ENCODE measurements around the gene CELF6.

The CELF6 gene

GRCh38 chr15:72319985-72320671 is at the start of gene CELF6:
CELF6 (minus strand) TSS chr15:72320157; CDS start chr15:72319874, 283 bp downstream.
- in situ Hi-C loops (cut with MboI; ENCODE audit: low sequenced_read_pairs): no loop called here

- in situ Hi-C loops (cut with MboI; ENCODE audit: low sequenced_read_pairs): no loop called here
Observed at GRCh38 chr15:72368899-72369298, 48.9 kb upstream of the CELF6 start.

GRCh38 chr15:72368325-72368724 is 48.4 kb upstream of the CELF6 start:
- in situ Hi-C loops (cut with MboI; ENCODE audit: low sequenced_read_pairs): no loop called here

GRCh38 chr15:72365844-72366243 is 45.9 kb upstream of the CELF6 start:
- in situ Hi-C loops (cut with MboI; ENCODE audit: low sequenced_read_pairs): no loop called here

GRCh38 chr15:72361176-72361575 is 41.2 kb upstream of the CELF6 start:
- in situ Hi-C loops (cut with MboI; ENCODE audit: low sequenced_read_pairs): no loop called here

- in situ Hi-C loops (cut with MboI; ENCODE audit: low sequenced_read_pairs): no loop called here
Observed at GRCh38 chr15:72358650-72359171, 38.8 kb upstream of the CELF6 start.

GRCh38 chr15:72358121-72358520 is 38.2 kb upstream of the CELF6 start:
- in situ Hi-C loops (cut with MboI; ENCODE audit: low sequenced_read_pairs): no loop called here

- in situ Hi-C loops (cut with MboI; ENCODE audit: low sequenced_read_pairs): no loop called here
Observed at GRCh38 chr15:72354496-72354895, 34.5 kb upstream of the CELF6 start.

GRCh38 chr15:72353266-72353665 is 33.3 kb upstream of the CELF6 start:
- in situ Hi-C loops (cut with MboI; ENCODE audit: low sequenced_read_pairs): no loop called here

- in situ Hi-C loops (cut with MboI; ENCODE audit: low sequenced_read_pairs): no loop called here
Observed at GRCh38 chr15:72345806-72346205, 25.8 kb upstream of the CELF6 start.

- in situ Hi-C loops (cut with MboI; ENCODE audit: low sequenced_read_pairs): no loop called here
Observed at GRCh38 chr15:72345280-72345679, 25.3 kb upstream of the CELF6 start.

GRCh38 chr15:72344602-72345001 is 24.6 kb upstream of the CELF6 start:
- in situ Hi-C loops (cut with MboI; ENCODE audit: low sequenced_read_pairs): no loop called here

GRCh38 chr15:72342385-72342784 is 22.4 kb upstream of the CELF6 start:
- in situ Hi-C loops (cut with MboI; ENCODE audit: low sequenced_read_pairs): no loop called here

GRCh38 chr15:72341361-72341760 is 21.4 kb upstream of the CELF6 start:
- in situ Hi-C loops (cut with MboI; ENCODE audit: low sequenced_read_pairs): no loop called here

- in situ Hi-C loops (cut with MboI; ENCODE audit: low sequenced_read_pairs): no loop called here
Observed at GRCh38 chr15:72340366-72340765, 20.4 kb upstream of the CELF6 start.

GRCh38 chr15:72339777-72340177 is 19.8 kb upstream of the CELF6 start:
- in situ Hi-C loops (cut with MboI; ENCODE audit: low sequenced_read_pairs): no loop called here

GRCh38 chr15:72338617-72339321 is 18.8 kb upstream of the CELF6 start:
- in situ Hi-C loops (cut with MboI; ENCODE audit: low sequenced_read_pairs): no loop called here

- in situ Hi-C loops (cut with MboI; ENCODE audit: low sequenced_read_pairs): no loop called here
Observed at GRCh38 chr15:72338148-72338547, 18.2 kb upstream of the CELF6 start.

GRCh38 chr15:72334842-72335241 is 14.9 kb upstream of the CELF6 start:
- in situ Hi-C loops (cut with MboI; ENCODE audit: low sequenced_read_pairs): no loop called here

GRCh38 chr15:72331021-72331420 is 11.1 kb upstream of the CELF6 start:
- in situ Hi-C loops (cut with MboI; ENCODE audit: low sequenced_read_pairs): no loop called here

GRCh38 chr15:72323752-72324151 is 3.8 kb upstream of the CELF6 start:
- in situ Hi-C loops (cut with MboI; ENCODE audit: low sequenced_read_pairs): no loop called here

- in situ Hi-C loops (cut with MboI; ENCODE audit: low sequenced_read_pairs): no loop called here
Observed at GRCh38 chr15:72319360-72319984, 485 bp downstream of the CELF6 start.
